H1 (cell line): ENCODE results near the gene TTC28. TPM values are rescaled to one million over a fixed set of nuclear protein-coding genes. Genes with fewer than 3 reads are reported as not detected.

ENCODE experiments used
- CTCF ChIA-PET: fragments of 300-600 bp; sonication (Branson Sonifier 250); formaldehyde crosslinking; loops from one replicate; lab custom pipeline; 2021; ENCODE audit not compliant: partially characterized antibody; lab: Charles Lee
- POLR2A ChIA-PET: fragments of 300-600 bp; sonication (Branson Sonifier 250); formaldehyde crosslinking; loops from one replicate; lab custom pipeline; 2021; ENCODE audit warnings: inconsistent platforms; ENCODE audit not compliant: partially characterized antibody; lab: Charles Lee
- DNase-seq, 2 experiments: peaks; one replicate each; pipeline versions ENCODE4 v3.0.0 to v3.0.0-alpha.2; 2010 to 2022; ENCODE audit warnings: low spot score in 2 of 2, low read depth in 1 of 2, mixed read lengths in 1 of 2
- FAIRE-seq: peaks from 2 replicates; lab custom pipeline; 2011; peaks lifted over from hg19 to GRCh38; lab: Jason Lieb, UNC
- H2AFZ ChIP-seq: 2 replicates; pipeline ENCODE4 v1.8.1; 2012; ENCODE audit warnings: low read length, inconsistent platforms
- H2AK5ac ChIP-seq: 2 replicates; pipeline ENCODE4 v1.6.1; 2013; ENCODE audit warnings: low read depth, low read length
- H2BK120ac ChIP-seq: replicated peaks from 2 replicates; pipeline ENCODE3; 2013; ENCODE audit warnings: low read depth, low read length, inconsistent platforms
- H2BK12ac ChIP-seq: 2 replicates; pipeline ENCODE4 v1.6.1; 2013; ENCODE audit warnings: low read depth, low read length
- H2BK15ac ChIP-seq: 2 replicates; pipeline ENCODE4 v1.6.1; 2013; ENCODE audit warnings: low read length
- H2BK20ac ChIP-seq: 2 replicates; pipeline ENCODE4 v1.6.1; 2013; ENCODE audit warnings: low read length
- H2BK5ac ChIP-seq: 2 replicates; pipeline ENCODE4 v1.6.1; 2013; ENCODE audit warnings: low read depth, low read length
- H3K14ac ChIP-seq: 2 replicates; pipeline ENCODE4 v1.6.1; 2013; ENCODE audit warnings: inconsistent platforms; ENCODE audit not compliant: insufficient read length
- H3K18ac ChIP-seq: 2 replicates; pipeline ENCODE4 v1.6.1; 2013; ENCODE audit warnings: low read length; ENCODE audit errors: extremely low read depth
- H3K23ac ChIP-seq: 2 replicates; pipeline ENCODE4 v1.6.1; 2013; ENCODE audit warnings: inconsistent platforms; ENCODE audit not compliant: insufficient read length
- H3K23me2 ChIP-seq: 2 replicates; pipeline ENCODE4 v1.6.1; 2013; ENCODE audit warnings: low read depth, low read length
- H3K27ac ChIP-seq: 2 replicates; pipeline ENCODE4 v1.6.1; 2011; ENCODE audit warnings: low read depth, low read length, inconsistent platforms
- H3K27me3 ChIP-seq, 4 experiments: replicated peaks in 1 of 4; 1 replicate in 1 of 4; 2 replicates in 3 of 4; pipeline versions ENCODE4 v1.6.1 to v1.8.1; 2011 to 2013; ENCODE audit warnings: low read length in 3 of 4, mild to moderate bottlenecking in 3 of 4, inconsistent platforms in 2 of 4, mixed read lengths in 2 of 4, moderate library complexity in 1 of 4; ENCODE audit not compliant: control insufficient read depth in 3 of 4, insufficient read depth in 3 of 4; ENCODE audit errors: extremely low read depth in 1 of 4
- H3K36me3 ChIP-seq, 4 experiments: 2 replicates each; pipeline versions ENCODE4 v1.6.1 to v1.8.1; 2011 to 2013; ENCODE audit warnings: mild to moderate bottlenecking in 4 of 4, low read length in 3 of 4, moderate library complexity in 2 of 4, control low read depth in 1 of 4, inconsistent platforms in 1 of 4; ENCODE audit not compliant: insufficient read depth in 4 of 4, control insufficient read depth in 2 of 4
- H3K4ac ChIP-seq: replicated peaks from 2 replicates; pipeline ENCODE3; 2013; ENCODE audit warnings: low read length, low read depth, mixed read lengths, inconsistent platforms; ENCODE audit not compliant: insufficient read length
- H3K4me1 ChIP-seq, 4 experiments: replicated peaks in 1 of 4; 1 replicate in 1 of 4; 2 replicates in 3 of 4; pipeline versions ENCODE4 v1.6.1 to v1.8.1; 2011 to 2013; ENCODE audit warnings: low read length in 3 of 4, inconsistent platforms in 2 of 4, mixed read lengths in 1 of 4; ENCODE audit not compliant: insufficient read depth in 4 of 4, control insufficient read depth in 3 of 4
- H3K4me2 ChIP-seq, 2 experiments: 2 replicates each; pipeline versions ENCODE4 v1.6.1 to v1.8.1; 2011 to 2013; ENCODE audit warnings: low read depth in 2 of 2, low read length in 2 of 2, control low read depth in 1 of 2, inconsistent platforms in 1 of 2, mild to moderate bottlenecking in 1 of 2; ENCODE audit not compliant: insufficient read depth in 1 of 2
- H3K4me3 ChIP-seq, 4 experiments: fragments of 200-600, 300-600 bp in 1 of 4; sonication (generic), shearing (Covaris generic), sonication (Bioruptor Twin) in 1 of 4; 2 replicates each; pipeline versions ENCODE4 v1.5.1 to v1.8.1; 2011 to 2016; ENCODE audit warnings: low read length in 4 of 4, low read depth in 3 of 4, control low read depth in 2 of 4, inconsistent platforms in 2 of 4, mild to moderate bottlenecking in 2 of 4, mixed read lengths in 1 of 4, moderate library complexity in 1 of 4; ENCODE audit not compliant: insufficient read depth in 2 of 4; ENCODE audit errors: extremely low read depth in 1 of 4
- H3K56ac ChIP-seq: replicated peaks from 2 replicates; pipeline ENCODE3; 2013; ENCODE audit warnings: low read depth, mild to moderate bottlenecking, mixed read lengths, low read length, inconsistent platforms; ENCODE audit not compliant: insufficient read length
- H3K79me1 ChIP-seq: 2 replicates; pipeline ENCODE4 v1.6.1; 2013; ENCODE audit warnings: low read depth, low read length, control low read depth
- H3K79me2 ChIP-seq, 2 experiments: 2 replicates each; pipeline versions ENCODE4 v1.6.1 to v1.8.1; 2012 to 2013; ENCODE audit warnings: low read length in 2 of 2, mild to moderate bottlenecking in 2 of 2, inconsistent platforms in 1 of 2; ENCODE audit not compliant: insufficient read depth in 2 of 2, control insufficient read depth in 1 of 2
- H3K9ac ChIP-seq, 4 experiments: replicated peaks in 1 of 4; 1 replicate in 1 of 4; 2 replicates in 3 of 4; pipeline versions ENCODE4 v1.6.1 to v1.8.1; 2011 to 2013; ENCODE audit warnings: low read depth in 3 of 4, low read length in 3 of 4, control low read depth in 2 of 4, mild to moderate bottlenecking in 2 of 4, moderate library complexity in 2 of 4, inconsistent platforms in 1 of 4; ENCODE audit errors: extremely low read depth in 1 of 4
- H3K9me3 ChIP-seq, 2 experiments: 2 replicates each; pipeline versions ENCODE4 v1.6.1 to v1.8.1; 2012 to 2013; ENCODE audit warnings: mild to moderate bottlenecking in 2 of 2, moderate library complexity in 2 of 2, control low read depth in 1 of 2, inconsistent platforms in 1 of 2, low read depth in 1 of 2, low read length in 1 of 2, mixed read lengths in 1 of 2; ENCODE audit not compliant: insufficient read depth in 2 of 2
- H4K20me1 ChIP-seq, 2 experiments: replicated peaks in 1 of 2; 2 replicates each; pipeline versions ENCODE3 to v1.8.1; 2011 to 2013; ENCODE audit warnings: inconsistent platforms in 2 of 2, low read length in 2 of 2, mild to moderate bottlenecking in 1 of 2; ENCODE audit not compliant: insufficient read depth in 2 of 2, control insufficient read depth in 1 of 2
- H4K5ac ChIP-seq: 2 replicates; pipeline ENCODE4 v1.6.1; 2013; ENCODE audit warnings: low read length, low read depth, mixed read lengths, inconsistent platforms; ENCODE audit not compliant: insufficient read length
- H4K8ac ChIP-seq: 2 replicates; pipeline ENCODE4 v1.8.0; 2013; ENCODE audit warnings: mild to moderate bottlenecking, moderate library complexity, low read length, inconsistent platforms; ENCODE audit not compliant: insufficient read depth; ENCODE audit errors: extremely low read depth
- H4K91ac ChIP-seq: replicated peaks from 2 replicates; pipeline ENCODE3; 2013; ENCODE audit warnings: low read length, mixed read lengths, inconsistent platforms; ENCODE audit not compliant: insufficient read length
- BACH1 ChIP-seq: IDR thresholded peaks from 2 replicates; pipeline ENCODE4 v1.6.1; 2012; ENCODE audit warnings: low read length, improper control_type of control experiment
- CHD2 ChIP-seq: IDR thresholded peaks from 2 replicates; pipeline ENCODE4 v1.6.1; 2012; ENCODE audit warnings: low read length, improper control_type of control experiment
- CREB1 ChIP-seq: IDR thresholded peaks from 2 replicates; pipeline ENCODE4 v1.6.1; 2012; ENCODE audit warnings: inconsistent platforms
- CTBP2 ChIP-seq: IDR thresholded peaks from 2 replicates; pipeline ENCODE4 v1.7.0; 2011; ENCODE audit warnings: borderline replicate concordance, mild to moderate bottlenecking, moderate library complexity, mixed read lengths, low read length; ENCODE audit not compliant: insufficient read depth, insufficient read length
- NRF1 ChIP-seq: IDR thresholded peaks from 2 replicates; pipeline ENCODE4 v1.6.1; 2011; ENCODE audit warnings: mild to moderate bottlenecking, low read depth, low read length, improper control_type of control experiment
- SRF ChIP-seq: IDR thresholded peaks from 2 replicates; pipeline ENCODE4 v1.6.1; 2011; ENCODE audit warnings: mild to moderate bottlenecking, low read depth, low read length, moderate library complexity
- SUZ12 ChIP-seq: fragments of 200-600 bp; sonication (generic); IDR thresholded peaks from 2 replicates; pipeline ENCODE4 v1.6.1; 2012; ENCODE audit warnings: mild to moderate bottlenecking, inconsistent platforms, low read length, moderate library complexity, mixed read lengths
- TAF1 ChIP-seq: IDR thresholded peaks from 2 replicates; pipeline ENCODE4 v1.6.1; 2011; ENCODE audit warnings: mild to moderate bottlenecking, low read depth, low read length
- TCF12 ChIP-seq: IDR thresholded peaks from 2 replicates; pipeline ENCODE4 v1.6.1; 2011; ENCODE audit warnings: low read depth, mild to moderate bottlenecking, low read length
- WGBS, 2 experiments: shearing (Covaris generic) in 1 of 2; methylation state at CpG; one replicate each; pipeline versions ENCODE4 v1.1.6 to v1.1.7; 2013 to 2015; ENCODE audit warnings: low lambda C conversion rate in 2 of 2, mixed read lengths in 2 of 2, inconsistent platforms in 1 of 2, low coverage in 1 of 2, missing lambda C conversion rate in 1 of 2; ENCODE audit not compliant: insufficient replicate concordance in 2 of 2, insufficient coverage in 1 of 2, insufficient read length in 1 of 2; ENCODE audit errors: extremely low coverage in 1 of 2, missing lambda C conversion rate in 1 of 2; 5-methylcytosine and 5-hydroxymethylcytosine counted together
- polyA plus RNA-seq, 7 experiments: library from polyadenylated mRNA; depleted of rRNA in 3 of 7; stranded (reverse) in 5 of 7; unstranded in 2 of 7; fragments of >200 nt in 5 of 7; fragments of 200-250 nt in 2 of 7; gene quantifications; 1 replicate in 5 of 7; 2 replicates in 1 of 7; 4 replicates in 1 of 7; pipeline versions ENCODE4 v1.2.1 to v1.2.3, GENCODE V29; 2011 to 2013; ENCODE audit warnings: missing spikeins in 2 of 7, mixed read lengths in 2 of 7
- total RNA-seq: library from RNA; stranded (reverse); fragmentation: NEBNext Ultra II Directional; extraction: Animal tissue kit (Norgen Biotek cat#: 25700); gene quantifications from 2 replicates; pipeline ENCODE4 v1.2.1, GENCODE V29; 2021
- TF ChIP-seq, protein P1 (sequence below): IDR thresholded peaks from 2 replicates; pipeline ENCODE4 v1.6.1; 2012; ENCODE audit warnings: inconsistent platforms

The TTC28 gene
- total and polyA plus RNA-seq, 2 of the 8 experiments (the other 6 are each of a cell fraction or from before 2014, with no cell fraction given): 2.6 to 12.6 TPM

DNA sequence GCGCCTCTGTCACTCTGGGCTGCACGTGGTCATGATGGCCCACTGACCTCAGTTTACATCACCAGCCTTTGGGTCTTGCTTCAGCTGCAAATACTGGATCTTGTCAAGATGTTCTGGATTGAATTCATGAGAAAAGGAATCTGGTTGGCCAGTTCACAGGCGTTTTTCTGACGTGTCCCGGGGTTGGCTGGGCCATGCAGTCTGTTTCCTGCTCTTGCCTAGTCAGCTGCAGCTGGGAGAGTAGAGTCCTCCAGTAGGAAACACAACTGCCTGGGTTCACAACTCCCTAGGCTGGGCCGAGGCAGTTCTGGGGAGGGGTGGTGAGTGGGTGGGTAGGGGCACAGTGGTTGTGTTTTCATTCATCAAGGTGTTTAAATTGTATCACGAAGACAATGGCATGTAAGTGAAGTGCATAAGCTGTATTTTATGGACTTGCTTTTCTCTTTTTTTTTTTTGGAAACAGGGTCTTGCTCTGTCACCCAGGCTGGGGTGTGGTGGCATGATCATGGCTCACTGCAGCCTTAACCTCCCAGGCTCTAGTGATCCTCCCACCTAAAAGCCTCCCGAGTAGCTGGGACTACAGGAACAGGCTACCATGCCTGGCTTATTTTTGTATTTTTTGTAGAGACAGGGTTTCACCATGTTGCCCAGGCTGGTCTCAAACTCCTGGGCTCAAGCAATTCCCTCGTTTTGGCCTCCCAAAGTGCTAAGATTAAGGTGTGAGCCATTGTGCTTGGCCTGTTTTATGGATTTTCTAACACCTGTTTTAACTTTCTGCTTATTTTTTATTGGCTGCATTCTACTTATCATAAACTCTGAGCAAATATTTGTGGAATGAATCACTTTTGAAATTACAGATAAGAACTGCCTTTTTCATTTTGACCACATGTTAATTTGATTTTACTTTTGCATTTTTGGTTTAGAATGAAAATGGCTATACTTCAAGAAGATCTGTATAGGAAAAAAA lies 706.6 kb downstream of the TTC28 start:
- no peak overlapping the region for H2AK5ac ChIP-seq
- H3K4me1 ChIP-seq: peaks cover 0 to 4% (median 0%) of the 10 kb centered on the region in 4 experiments; a peak in 1 of 7 replicates
- no peak overlapping the region for H3K18ac ChIP-seq
- H2BK20ac ChIP-seq: no peak overlapping the region
- H3K79me1 ChIP-seq: no peaks in the 10 kb centered on the region
- no peaks in the 10 kb centered on the region for H4K20me1 ChIP-seq
- ChIA-PET POLR2A (interaction anchor here (0.6 kb wide), 1 partner anchor 30 kb away, joined by 5 read pairs; no protein-coding TSS in a partner anchor), CTCF (interaction anchor here (0.7 to 2.3 kb wide), 5 partner anchors 10 to 87 kb away, joined by 3 to 7 read pairs (median 5); no protein-coding TSS in a partner anchor)
- no peak for FAIRE-seq
- no peak overlapping the region for H2BK15ac ChIP-seq
- no peak overlapping the region for H3K27ac ChIP-seq
- H3K56ac ChIP-seq: no peak overlapping the region
- H3K23ac ChIP-seq: no peak overlapping the region
- no peaks in the 10 kb centered on the region for H3K9me3 ChIP-seq
- no peak overlapping the region for H3K14ac ChIP-seq
- H3K27me3 ChIP-seq: no peaks in the 10 kb centered on the region
- no peak overlapping the region for H2BK5ac ChIP-seq
- H3K9ac ChIP-seq: no peak overlapping the region
- 92% methylated on average over 9 of the region's 9 CpGs; no CpG with 5 or more reads in 1 of the 2 experiments for WGBS, 2 experiments
- no peak overlapping the region for H4K5ac ChIP-seq
- DNase-seq: no peak
- H2BK120ac ChIP-seq: no peak overlapping the region
- no peaks in the 10 kb centered on the region; the same call in 1 of the 2 replicates for H3K23me2 ChIP-seq
- no peaks in the 10 kb centered on the region for H3K79me2 ChIP-seq
- H3K4ac ChIP-seq: no peak overlapping the region
- H4K8ac ChIP-seq: no peak overlapping the region
- no peaks in the 10 kb centered on the region for H3K36me3 ChIP-seq
- H2AFZ ChIP-seq: no peak overlapping the region
- no peak overlapping the region for H3K4me3 ChIP-seq
- no peak overlapping the region for H2BK12ac ChIP-seq
- no peak overlapping the region for H4K91ac ChIP-seq
- no peak overlapping the region for H3K4me2 ChIP-seq
- TF ChIP-seq CTBP2 (no peak), SUZ12 (no peak), CREB1 (no peak), TAF1 (no peak), TCF12 (no peak), BACH1 (no peak), SRF (no peak), CHD2 (no peak), NRF1 (no peak)
- TF ChIP-seq, protein P1, sequence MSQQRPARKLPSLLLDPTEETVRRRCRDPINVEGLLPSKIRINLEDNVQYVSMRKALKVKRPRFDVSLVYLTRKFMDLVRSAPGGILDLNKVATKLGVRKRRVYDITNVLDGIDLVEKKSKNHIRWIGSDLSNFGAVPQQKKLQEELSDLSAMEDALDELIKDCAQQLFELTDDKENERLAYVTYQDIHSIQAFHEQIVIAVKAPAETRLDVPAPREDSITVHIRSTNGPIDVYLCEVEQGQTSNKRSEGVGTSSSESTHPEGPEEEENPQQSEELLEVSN: no peak
